A549 (cell line): Measurements from ENCODE around the gene PXDN. TPM values are rescaled to one million over a fixed set of nuclear protein-coding genes. Genes with fewer than 3 reads are reported as not detected.

ENCODE experiments used
- ATAC-seq, 2 experiments: fragments of 200-7000 bp in 1 of 2; fragments of >200 bp in 1 of 2; cut with Nextera tagmentation in 1 of 2; cut with Tn5 transposase in 1 of 2; 3 replicates each; pipeline versions ENCODE4 v1.8.0 to v1.9.1; 2018 to 2020; ENCODE audit warnings: mild to moderate bottlenecking in 1 of 2, moderate library complexity in 1 of 2
- CTCF ChIA-PET: fragments of 300-600 bp; sonication (Branson Sonifier 250); formaldehyde crosslinking; extraction: SDS; loops from one replicate; lab custom pipeline; 2021; ENCODE audit warnings: antibody characterized with exemption, inconsistent platforms; lab: Yijun Ruan, JAX
- POLR2A ChIA-PET: fragments of 350-600 bp; formaldehyde crosslinking; extraction: SDS; loops from one replicate; lab custom pipeline; 2021; ENCODE audit warnings: antibody characterized with exemption, inconsistent platforms; lab: Yijun Ruan, JAX
- DNase-seq, 2 experiments: peaks; one replicate each; pipeline versions ENCODE4 v3.0.0 to v3.0.0-alpha.2; 2011 to 2016; ENCODE audit warnings: low read depth in 1 of 2, low spot score in 1 of 2
- FAIRE-seq: peaks from 2 replicates; lab custom pipeline; 2011; peaks lifted over from hg19 to GRCh38; lab: Jason Lieb, UNC
- H3K27ac ChIP-seq, 2 experiments: fragments of >200 bp; sonication (Bioruptor Twin); formaldehyde crosslinking; 3 replicates each; pipeline ENCODE4 v1.5.1; 2016 to 2017
- H3K4me1 ChIP-seq: fragments of >200 bp; sonication (Bioruptor Twin); formaldehyde crosslinking; 3 replicates; pipeline ENCODE4 v1.6.1; 2016
- H3K4me2 ChIP-seq: fragments of >200 bp; sonication (Bioruptor Twin); formaldehyde crosslinking; 3 replicates; pipeline ENCODE4 v1.6.1; 2016
- H3K4me3 ChIP-seq: fragments of >200 bp; sonication (Bioruptor Twin); formaldehyde crosslinking; 3 replicates; pipeline ENCODE4 v1.5.1; 2016
- H3K9me3 ChIP-seq: fragments of >200 bp; sonication (Bioruptor Twin); formaldehyde crosslinking; 3 replicates; pipeline ENCODE4 v1.6.1; 2016
- ATOH8 ChIP-seq: fragments of 250-450 bp; sonication (Bioruptor Pico); IDR thresholded peaks from 2 replicates; pipeline ENCODE4 v1.5.0; 2020; ENCODE audit warnings: low read depth, mild to moderate bottlenecking, moderate library complexity
- CEBPB ChIP-seq, 2 experiments: fragments of >200 bp in 1 of 2; sonication (Bioruptor Twin) in 1 of 2; formaldehyde crosslinking in 1 of 2; IDR thresholded peaks; 2 replicates each; pipeline ENCODE4 v1.6.1; 2012 to 2016
- E2F6 ChIP-seq: IDR thresholded peaks from 2 replicates; pipeline ENCODE4 v1.6.1; 2012; ENCODE audit warnings: low read depth, borderline replicate concordance
- EHMT2 ChIP-seq: fragments of 200-600 bp; sonication (generic); IDR thresholded peaks from 2 replicates; pipeline ENCODE4 v1.6.1; 2016; ENCODE audit warnings: antibody characterized with exemption, low read depth, mild to moderate bottlenecking, moderate library complexity
- ESRRA ChIP-seq: fragments of 150-350 bp; IDR thresholded peaks from 2 replicates; pipeline ENCODE4 v1.6.1; 2014; ENCODE audit warnings: mild to moderate bottlenecking, low read length, borderline replicate concordance
- FOXS1 ChIP-seq: fragments of 250-450 bp; sonication (Bioruptor Pico); IDR thresholded peaks from 2 replicates; pipeline ENCODE4 v1.5.0; 2020; ENCODE audit warnings: mild to moderate bottlenecking, moderate library complexity
- HDAC2 ChIP-seq: fragments of 200-600 bp; sonication (generic); IDR thresholded peaks from 2 replicates; pipeline ENCODE4 v1.6.1; 2016
- HOXA7 ChIP-seq: fragments of 250-450 bp; sonication (Bioruptor Pico); IDR thresholded peaks from 2 replicates; pipeline ENCODE4 v1.5.0; 2020; ENCODE audit warnings: mild to moderate bottlenecking, moderate library complexity
- HOXB13 ChIP-seq: fragments of 250-450 bp; sonication (Bioruptor Pico); IDR thresholded peaks from 2 replicates; pipeline ENCODE4 v1.5.0; 2020; ENCODE audit warnings: low read depth, mild to moderate bottlenecking, moderate library complexity
- JUN ChIP-seq, 2 experiments: fragments of >200 bp; sonication (Bioruptor Twin); formaldehyde crosslinking; IDR thresholded peaks; 2 replicates in 1 of 2; 3 replicates in 1 of 2; pipeline ENCODE4 v1.6.1; 2016 to 2017
- JUNB ChIP-seq: fragments of >200 bp; sonication (Bioruptor Twin); formaldehyde crosslinking; IDR thresholded peaks from 2 replicates; pipeline ENCODE4 v1.6.1; 2016
- KDM5A ChIP-seq: fragments of 200-600 bp; sonication (generic); IDR thresholded peaks from 2 replicates; pipeline ENCODE4 v1.6.1; 2016; ENCODE audit warnings: antibody characterized with exemption, mild to moderate bottlenecking
- MAFK ChIP-seq: fragments of 450-650 bp; IDR thresholded peaks from 2 replicates; pipeline ENCODE4 v1.6.1; 2014; ENCODE audit not compliant: partially characterized antibody
- MYC ChIP-seq: IDR thresholded peaks from 2 replicates; pipeline ENCODE4 v1.6.1; 2012; ENCODE audit warnings: mild to moderate bottlenecking, inconsistent platforms, low read length, improper control_type of control experiment, borderline replicate concordance
- NPAS2 ChIP-seq: fragments of 250-450 bp; sonication (Bioruptor Pico); IDR thresholded peaks from 2 replicates; pipeline ENCODE4 v1.8.0; 2022; ENCODE audit warnings: mild to moderate bottlenecking, moderate library complexity, borderline replicate concordance
- NR3C1 ChIP-seq: fragments of >200 bp; sonication (Bioruptor Twin); formaldehyde crosslinking; IDR thresholded peaks from 3 replicates; pipeline ENCODE4 v1.6.1; 2017
- RAD21 ChIP-seq, 2 experiments: fragments of >200 bp in 1 of 2; sonication (Bioruptor Twin) in 1 of 2; formaldehyde crosslinking in 1 of 2; IDR thresholded peaks in 1 of 2; conservative IDR thresholded peaks in 1 of 2; 2 replicates in 1 of 2; 3 replicates in 1 of 2; pipeline ENCODE4 v1.6.1; 2012 to 2018; ENCODE audit warnings: inconsistent platforms in 1 of 2
- RARB ChIP-seq: fragments of 250-450 bp; sonication (Bioruptor Pico); IDR thresholded peaks from 2 replicates; pipeline ENCODE4 v1.8.0; 2021; ENCODE audit warnings: mild to moderate bottlenecking, moderate library complexity
- RCOR1 ChIP-seq: fragments of 150-350 bp; IDR thresholded peaks from 2 replicates; pipeline ENCODE4 v1.6.1; 2014; ENCODE audit warnings: antibody characterized with exemption, low read length, low read depth
- RNF2 ChIP-seq: fragments of 200-600 bp; sonication (generic); IDR thresholded peaks from 2 replicates; pipeline ENCODE4 v1.6.1; 2016; ENCODE audit warnings: low read depth, mild to moderate bottlenecking, antibody characterized with exemption, moderate library complexity, borderline replicate concordance
- TP53 ChIP-seq: fragments of 250-450 bp; sonication (Bioruptor Pico); IDR thresholded peaks from 2 replicates; pipeline ENCODE4 v1.5.0; 2021; ENCODE audit warnings: mild to moderate bottlenecking, moderate library complexity
- ZC3H11A ChIP-seq: fragments of 450-650 bp; IDR thresholded peaks from 2 replicates; pipeline ENCODE4 v1.6.1; 2014; ENCODE audit warnings: antibody characterized with exemption, mild to moderate bottlenecking
- WGBS: methylation state at CpG from one replicate; pipeline ENCODE4 v1.1.6; 2017; ENCODE audit errors: missing lambda C conversion rate; 5-methylcytosine and 5-hydroxymethylcytosine counted together
- polyA plus RNA-seq, 4 experiments: library from polyadenylated mRNA; depleted of rRNA in 3 of 4; stranded (reverse); fragments of >200 nt; fragmentation: RNase III in 1 of 4; extraction: RNeasy Plus Mini Kit Qiagen cat#74134 plus additional on column Dnase treatment in 1 of 4; gene quantifications; 2 replicates in 3 of 4; 3 replicates in 1 of 4; pipeline ENCODE4 v1.2.3, GENCODE V29; 2011 to 2017
- TF ChIP-seq, protein P1 (sequence below): fragments of >200 bp; sonication (Bioruptor Twin); formaldehyde crosslinking; IDR thresholded peaks from 3 replicates; pipeline ENCODE4 v1.6.1; 2016
- TF ChIP-seq, protein P2 (sequence below): fragments of 250-450 bp; sonication (Bioruptor Pico); IDR thresholded peaks from 2 replicates; pipeline ENCODE4 v1.5.0; 2021; ENCODE audit warnings: mild to moderate bottlenecking, moderate library complexity, borderline replicate concordance
- TF ChIP-seq, protein P3 (sequence below): fragments of 200-600 bp; sonication (generic); IDR thresholded peaks from 2 replicates; pipeline ENCODE4 v1.6.1; 2016; ENCODE audit warnings: antibody characterized with exemption, mild to moderate bottlenecking, moderate library complexity

PXDN gene
- polyA plus RNA-seq, 2 of the 4 experiments (the other 2 are of a cell fraction) = 3.7 to 7.3 TPM

DNA sequence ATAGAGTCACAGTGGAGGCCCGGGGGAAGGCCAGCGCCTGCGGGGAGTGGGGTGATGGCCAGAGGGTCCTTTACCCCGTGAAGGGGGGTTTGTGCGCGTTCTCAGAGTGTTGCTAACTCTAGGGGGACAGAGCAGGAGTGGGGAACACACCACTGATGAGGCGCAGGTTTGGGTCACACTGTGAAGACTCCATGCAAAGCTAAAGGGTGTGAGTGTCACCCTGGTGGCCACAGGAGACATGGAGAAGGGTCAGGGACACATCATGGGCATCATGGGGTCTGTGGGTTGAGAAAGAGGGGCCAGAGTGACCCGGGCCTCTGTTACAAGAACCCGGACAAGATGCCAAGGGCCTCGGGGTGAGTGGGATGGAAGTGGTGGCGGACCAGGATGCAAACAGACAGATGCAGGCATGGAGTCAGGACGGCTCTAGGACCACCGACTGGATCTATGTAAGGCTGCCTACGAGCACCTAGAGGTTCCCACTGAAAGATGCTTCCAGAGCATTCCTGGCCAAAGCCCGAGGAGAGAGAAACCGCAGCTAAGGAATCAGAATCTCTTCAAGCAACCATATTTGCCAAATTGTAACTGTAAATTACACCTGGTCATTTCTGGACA, 84.3 kb downstream of the PXDN start:
- Histone ChIP-seq H3K27ac (no peak overlapping the region), H3K4me3 (no peak overlapping the region), H3K4me2 (no peak overlapping the region), H3K9me3 (no peaks in the 10 kb centered on the region), H3K4me1 (no peaks in the 10 kb centered on the region)
- CTCF ChIA-PET = no interaction called here
- TF ChIP-seq HOXB13 = no peak
- no peak for TF ChIP-seq NPAS2 (CRISPR knock-in tag)
- no peak for TF ChIP-seq ZC3H11A
- no peak for TF ChIP-seq NR3C1
- TF ChIP-seq, protein P1, sequence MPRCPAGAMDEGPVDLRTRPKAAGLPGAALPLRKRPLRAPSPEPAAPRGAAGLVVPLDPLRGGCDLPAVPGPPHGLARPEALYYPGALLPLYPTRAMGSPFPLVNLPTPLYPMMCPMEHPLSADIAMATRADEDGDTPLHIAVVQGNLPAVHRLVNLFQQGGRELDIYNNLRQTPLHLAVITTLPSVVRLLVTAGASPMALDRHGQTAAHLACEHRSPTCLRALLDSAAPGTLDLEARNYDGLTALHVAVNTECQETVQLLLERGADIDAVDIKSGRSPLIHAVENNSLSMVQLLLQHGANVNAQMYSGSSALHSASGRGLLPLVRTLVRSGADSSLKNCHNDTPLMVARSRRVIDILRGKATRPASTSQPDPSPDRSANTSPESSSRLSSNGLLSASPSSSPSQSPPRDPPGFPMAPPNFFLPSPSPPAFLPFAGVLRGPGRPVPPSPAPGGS = no peak
- no peak for TF ChIP-seq RNF2
- TF ChIP-seq RARB (CRISPR knock-in tag) = no peak
- no peak for TF ChIP-seq JUN (IDR thresholded peaks at IDR 0.05)
- no peak for TF ChIP-seq ATOH8 (CRISPR knock-in tag)
- TF ChIP-seq JUNB = no peak
- TF ChIP-seq RCOR1 = no peak
- no peak for TF ChIP-seq MYC
- TF ChIP-seq EHMT2 = no peak
- TF ChIP-seq, protein P2, sequence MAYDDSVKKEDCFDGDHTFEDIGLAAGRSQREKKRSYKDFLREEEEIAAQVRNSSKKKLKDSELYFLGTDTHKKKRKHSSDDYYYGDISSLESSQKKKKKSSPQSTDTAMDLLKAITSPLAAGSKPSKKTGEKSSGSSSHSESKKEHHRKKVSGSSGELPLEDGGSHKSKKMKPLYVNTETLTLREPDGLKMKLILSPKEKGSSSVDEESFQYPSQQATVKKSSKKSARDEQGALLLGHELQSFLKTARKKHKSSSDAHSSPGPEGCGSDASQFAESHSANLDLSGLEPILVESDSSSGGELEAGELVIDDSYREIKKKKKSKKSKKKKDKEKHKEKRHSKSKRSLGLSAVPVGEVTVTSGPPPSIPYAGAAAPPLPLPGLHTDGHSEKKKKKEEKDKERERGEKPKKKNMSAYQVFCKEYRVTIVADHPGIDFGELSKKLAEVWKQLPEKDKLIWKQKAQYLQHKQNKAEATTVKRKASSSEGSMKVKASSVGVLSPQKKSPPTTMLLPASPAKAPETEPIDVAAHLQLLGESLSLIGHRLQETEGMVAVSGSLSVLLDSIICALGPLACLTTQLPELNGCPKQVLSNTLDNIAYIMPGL (CRISPR knock-in tag) = no peak
- TF ChIP-seq MAFK = no peak
- no peak for TF ChIP-seq CEBPB (IDR thresholded peaks at IDR 0.05)
- TF ChIP-seq KDM5A = no peak
- no peak for TF ChIP-seq ESRRA
- WGBS = 43% methylated on average over 16 of the region's 16 CpGs
- FAIRE-seq = no peak
- no peak for DNase-seq
- no peak for ATAC-seq
- POLR2A ChIA-PET = no interaction called here

DNA sequence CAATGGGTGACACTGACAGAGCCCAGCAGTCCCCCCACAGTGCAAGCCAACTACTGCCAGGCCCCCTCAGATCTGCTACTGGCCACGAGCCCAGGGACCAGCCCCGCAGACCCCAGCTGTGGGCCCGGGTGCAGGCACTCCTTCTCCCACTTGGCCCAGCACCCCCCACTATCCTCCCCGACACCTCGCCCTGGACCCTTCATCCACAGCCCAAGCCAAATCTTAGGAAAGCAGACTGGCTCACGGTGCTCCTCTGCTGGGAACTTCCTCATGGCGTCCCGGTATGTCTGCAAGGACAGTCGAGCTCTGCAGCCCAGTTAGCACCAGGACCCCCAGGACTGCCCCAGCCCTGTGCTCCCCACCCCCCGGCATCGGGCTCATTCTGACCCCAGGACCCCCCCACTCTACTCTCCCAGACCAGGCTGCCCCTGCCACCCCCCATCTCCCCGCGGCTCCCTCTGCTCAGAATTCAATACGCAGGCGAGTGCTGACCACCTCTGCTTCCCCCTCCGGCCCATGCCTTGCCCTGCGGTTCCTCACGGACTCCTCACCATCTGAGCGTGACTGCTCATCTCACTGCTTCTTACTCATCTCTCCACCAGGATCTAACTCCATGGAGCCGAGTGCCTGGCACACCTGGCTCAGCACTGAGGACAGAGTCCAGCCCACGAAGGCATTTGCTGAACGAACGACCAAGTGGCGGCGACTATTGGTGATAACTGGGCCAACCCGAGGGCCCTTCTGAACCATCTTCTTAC, 85.7 kb downstream of the PXDN start:
- DNase-seq (no peak), ATAC-seq (no peak), FAIRE-seq (no peak)
- ChIA-PET CTCF (interaction anchor here (1.1 to 1.3 kb wide), 2 partner anchors 11 to 17 kb away, joined by 3 read pairs; no protein-coding TSS in a partner anchor), POLR2A (no interaction called here)
- H3K4me2 ChIP-seq = no peak overlapping the region
- no peak overlapping the region for H3K27ac ChIP-seq
- peaks cover 10% of the 10 kb centered on the region; the same call in 2 of the 3 replicates for H3K4me1 ChIP-seq
- no peak overlapping the region for H3K4me3 ChIP-seq
- 55% methylated on average over 22 of the region's 26 CpGs for WGBS
- H3K9me3 ChIP-seq = no peaks in the 10 kb centered on the region
- TF ChIP-seq TP53 (CRISPR knock-in tag) = no peak
- no peak for TF ChIP-seq E2F6
- TF ChIP-seq RAD21 (conservative IDR thresholded peaks at IDR 0.05 in 1 of 2, IDR thresholded peaks at IDR 0.05 in 1 of 2) = no peak
- TF ChIP-seq HDAC2 = no peak
- TF ChIP-seq, protein P2 (CRISPR knock-in tag) = no peak
- no peak for TF ChIP-seq FOXS1 (CRISPR knock-in tag)
- TF ChIP-seq HOXA7 (CRISPR knock-in tag) = no peak
- TF ChIP-seq, protein P3, sequence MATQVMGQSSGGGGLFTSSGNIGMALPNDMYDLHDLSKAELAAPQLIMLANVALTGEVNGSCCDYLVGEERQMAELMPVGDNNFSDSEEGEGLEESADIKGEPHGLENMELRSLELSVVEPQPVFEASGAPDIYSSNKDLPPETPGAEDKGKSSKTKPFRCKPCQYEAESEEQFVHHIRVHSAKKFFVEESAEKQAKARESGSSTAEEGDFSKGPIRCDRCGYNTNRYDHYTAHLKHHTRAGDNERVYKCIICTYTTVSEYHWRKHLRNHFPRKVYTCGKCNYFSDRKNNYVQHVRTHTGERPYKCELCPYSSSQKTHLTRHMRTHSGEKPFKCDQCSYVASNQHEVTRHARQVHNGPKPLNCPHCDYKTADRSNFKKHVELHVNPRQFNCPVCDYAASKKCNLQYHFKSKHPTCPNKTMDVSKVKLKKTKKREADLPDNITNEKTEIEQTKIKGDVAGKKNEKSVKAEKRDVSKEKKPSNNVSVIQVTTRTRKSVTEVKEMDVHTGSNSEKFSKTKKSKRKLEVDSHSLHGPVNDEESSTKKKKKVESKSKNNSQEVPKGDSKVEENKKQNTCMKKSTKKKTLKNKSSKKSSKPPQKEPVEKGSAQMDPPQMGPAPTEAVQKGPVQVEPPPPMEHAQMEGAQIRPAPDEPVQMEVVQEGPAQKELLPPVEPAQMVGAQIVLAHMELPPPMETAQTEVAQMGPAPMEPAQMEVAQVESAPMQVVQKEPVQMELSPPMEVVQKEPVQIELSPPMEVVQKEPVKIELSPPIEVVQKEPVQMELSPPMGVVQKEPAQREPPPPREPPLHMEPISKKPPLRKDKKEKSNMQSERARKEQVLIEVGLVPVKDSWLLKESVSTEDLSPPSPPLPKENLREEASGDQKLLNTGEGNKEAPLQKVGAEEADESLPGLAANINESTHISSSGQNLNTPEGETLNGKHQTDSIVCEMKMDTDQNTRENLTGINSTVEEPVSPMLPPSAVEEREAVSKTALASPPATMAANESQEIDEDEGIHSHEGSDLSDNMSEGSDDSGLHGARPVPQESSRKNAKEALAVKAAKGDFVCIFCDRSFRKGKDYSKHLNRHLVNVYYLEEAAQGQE = no peak
